Heart left ventricle (tissue), 13 donors: ENCODE results near the gene CCDC187.

Experiments
- POLR2A ChIP-seq, 2 donors: fragments of 450-650 bp; IDR thresholded peaks; one replicate each; pipeline ENCODE4 v1.6.1; 2017; ENCODE audit warnings: antibody characterized with exemption in 2 of 2, mild to moderate bottlenecking in 2 of 2, moderate library complexity in 2 of 2
- TF ChIP-seq, protein P1 (sequence below), 12 donors: fragments of 200-600 bp; sonication (generic) in 4 of 12; IDR thresholded peaks; one replicate each; pipeline versions ENCODE4 v1.5.0 to v1.8.0; 2018 to 2022; ENCODE audit warnings: antibody characterized with exemption in 12 of 12, mild to moderate bottlenecking in 5 of 12
- donor health status: ischemic (EF 13 %, LVEDD 7.1; RV severe dilation, severe dysfunction).
- donor health status: DM: no; HTN: yes; CAD: no.
- donor health status: DM: no; HTN: no; CAD: no.
- donor health status: ischemic (EF 25% LVEDD 6.9; RV normal size, moderate dysfunction).
- donor health status: ischemic (EF 25% LVEDD 5.7; RV mildly dilated, moderate dysfunction).
- donor health status: ischemic (EF 35%, LVEDD 5.7; RV mildly dilated, moderate dysfunction).
- donor health status: nonischemic (EF 11% LVEDD 7.7; RV severe dilation, severe dysfunction).
- donor health status: DM: yes; HTN: yes; CAD: no.
- donor health status: PGD.
- donor health status: ischemic (EF 29% LVEDD 5.4; RV normal size, mild dysfunction).
- donor health status: nonischemic (EF 23%, LVEDD 6.1; RV moderate dilation, normal function).

DNA sequence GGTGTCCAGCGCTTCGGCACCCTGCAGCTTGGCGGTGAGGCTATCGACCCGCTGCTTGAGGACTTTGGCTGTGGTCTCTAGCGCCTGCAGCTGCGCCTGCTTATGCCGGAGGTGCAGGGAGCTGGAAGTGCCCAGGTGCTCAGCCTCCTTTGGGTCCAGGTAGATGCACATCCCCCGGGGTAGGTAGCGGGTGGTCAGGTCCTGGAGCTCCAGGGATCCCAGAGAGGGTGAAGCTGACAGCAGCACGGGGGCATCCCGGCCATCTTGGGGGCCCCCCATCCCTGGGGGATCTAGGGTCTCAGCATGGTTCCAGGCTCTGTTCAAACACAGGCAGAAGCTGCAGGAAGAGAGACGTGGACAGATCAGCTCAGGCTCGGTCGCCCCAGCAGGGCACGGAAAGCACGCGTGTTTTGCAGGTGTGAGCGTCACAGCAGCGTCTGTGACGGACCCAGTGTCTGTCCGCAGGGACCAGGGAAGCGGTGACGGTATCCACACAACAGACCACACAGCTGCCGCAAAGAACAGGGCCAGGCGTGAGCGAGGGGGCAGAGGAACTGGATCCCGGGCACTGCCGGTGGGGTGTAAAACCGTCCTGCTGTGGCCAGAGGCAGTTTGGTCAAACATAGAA, 17.4 kb downstream of the CCDC187 start:
- TF ChIP-seq, protein P1, sequence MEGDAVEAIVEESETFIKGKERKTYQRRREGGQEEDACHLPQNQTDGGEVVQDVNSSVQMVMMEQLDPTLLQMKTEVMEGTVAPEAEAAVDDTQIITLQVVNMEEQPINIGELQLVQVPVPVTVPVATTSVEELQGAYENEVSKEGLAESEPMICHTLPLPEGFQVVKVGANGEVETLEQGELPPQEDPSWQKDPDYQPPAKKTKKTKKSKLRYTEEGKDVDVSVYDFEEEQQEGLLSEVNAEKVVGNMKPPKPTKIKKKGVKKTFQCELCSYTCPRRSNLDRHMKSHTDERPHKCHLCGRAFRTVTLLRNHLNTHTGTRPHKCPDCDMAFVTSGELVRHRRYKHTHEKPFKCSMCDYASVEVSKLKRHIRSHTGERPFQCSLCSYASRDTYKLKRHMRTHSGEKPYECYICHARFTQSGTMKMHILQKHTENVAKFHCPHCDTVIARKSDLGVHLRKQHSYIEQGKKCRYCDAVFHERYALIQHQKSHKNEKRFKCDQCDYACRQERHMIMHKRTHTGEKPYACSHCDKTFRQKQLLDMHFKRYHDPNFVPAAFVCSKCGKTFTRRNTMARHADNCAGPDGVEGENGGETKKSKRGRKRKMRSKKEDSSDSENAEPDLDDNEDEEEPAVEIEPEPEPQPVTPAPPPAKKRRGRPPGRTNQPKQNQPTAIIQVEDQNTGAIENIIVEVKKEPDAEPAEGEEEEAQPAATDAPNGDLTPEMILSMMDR (IDR thresholded peaks at IDR 0.05) = no peak
- TF ChIP-seq POLR2A (IDR thresholded peaks at IDR 0.05) = no peak
